K562 (cell line): Measurements from ENCODE around the gene GLI3. TPM values are rescaled to one million over a fixed set of nuclear protein-coding genes. Genes with fewer than 3 reads are reported as not detected.

Source experiments
- ATAC-seq: fragments of 200-7000 bp; cut with Tn5 transposase; 3 replicates; pipeline ENCODE4 v1.9.1; 2020; ENCODE audit warnings: moderate library complexity
- BruUV-seq: library from RNA; stranded (reverse); fragments of 400-500 nt; replicated peaks from 2 replicates; lab custom pipeline; 2021; lab: Mats Ljungman, UMichigan
- CTCF ChIA-PET: fragments of 300-600 bp; formaldehyde crosslinking; extraction: SDS; loops from one replicate; lab custom pipeline; 2021; ENCODE audit warnings: low intra/inter-chr PET ratio; lab: Yijun Ruan, JAX
- POLR2A ChIA-PET: fragments of 300-600, 350-650 bp; sonication (Branson Sonifier 250); formaldehyde crosslinking; extraction: SDS; loops from one replicate; lab custom pipeline; 2021; ENCODE audit warnings: antibody characterized with exemption, inconsistent platforms; lab: Yijun Ruan, JAX
- DNase-seq, 4 experiments: peaks; one replicate each; pipeline versions ENCODE4 v3.0.0 to v3.0.0-alpha.2; 2011 to 2018; ENCODE audit warnings: low spot score in 3 of 4, mixed read lengths in 3 of 4; ENCODE audit errors: extremely low read depth in 1 of 4
- FAIRE-seq: peaks from 2 replicates; lab custom pipeline; 2011; peaks lifted over from hg19 to GRCh38; lab: Jason Lieb, UNC
- H2AFZ ChIP-seq: 2 replicates; pipeline ENCODE4 v1.6.0; 2011; ENCODE audit warnings: low read depth, low read length, control low read depth, inconsistent platforms
- H3K27ac ChIP-seq: fragments of 200-600 bp; 3 replicates; pipeline ENCODE4 v1.8.0; 2011; ENCODE audit warnings: low read depth, mild to moderate bottlenecking, control low read depth, inconsistent platforms, low read length, moderate library complexity, mixed read lengths; ENCODE audit errors: extremely low read depth
- H3K27me3 ChIP-seq, 2 experiments: fragments of 300-600 bp in 1 of 2; 2 replicates in 1 of 2; 3 replicates in 1 of 2; pipeline versions ENCODE4 v1.6.0 to v1.8.0; 2011; ENCODE audit warnings: inconsistent platforms in 2 of 2, low read length in 2 of 2, mild to moderate bottlenecking in 1 of 2, mixed read lengths in 1 of 2, moderate library complexity in 1 of 2; ENCODE audit not compliant: control insufficient read depth in 2 of 2, insufficient read depth in 2 of 2
- H3K36me3 ChIP-seq: fragments of 300-600 bp; 3 replicates; pipeline ENCODE4 v1.8.0; 2011; ENCODE audit warnings: mild to moderate bottlenecking, low read length, inconsistent platforms; ENCODE audit not compliant: control insufficient read depth, insufficient read depth
- H3K4me1 ChIP-seq, 2 experiments: fragments of 200-600 bp in 1 of 2; replicated peaks in 1 of 2; 2 replicates in 1 of 2; 3 replicates in 1 of 2; pipeline versions ENCODE4 v1.5.1 to v1.8.0; 2011; ENCODE audit warnings: inconsistent platforms in 2 of 2, low read length in 2 of 2, mild to moderate bottlenecking in 1 of 2, mixed read lengths in 1 of 2, moderate library complexity in 1 of 2; ENCODE audit not compliant: control insufficient read depth in 2 of 2, insufficient read depth in 2 of 2
- H3K4me2 ChIP-seq: 2 replicates; pipeline ENCODE4 v1.6.1; 2011; ENCODE audit warnings: low read length, control low read depth, inconsistent platforms, mixed read lengths; ENCODE audit not compliant: insufficient read depth
- H3K4me3 ChIP-seq: fragments of 200-600 bp; sonication (generic), shearing (Covaris generic); 2 replicates; pipeline ENCODE4 v1.5.1; 2016; ENCODE audit warnings: control low read depth, inconsistent platforms
- H3K79me2 ChIP-seq: fragments of 200-600 bp; 3 replicates; pipeline ENCODE4 v1.8.0; 2011; ENCODE audit warnings: low read length, inconsistent platforms; ENCODE audit not compliant: control insufficient read depth, insufficient read depth
- H3K9ac ChIP-seq, 2 experiments: 2 replicates each; pipeline versions ENCODE4 v1.6.0 to v1.6.1; 2011; ENCODE audit warnings: low read depth in 2 of 2, low read length in 2 of 2, control low read depth in 1 of 2, inconsistent platforms in 1 of 2, mild to moderate bottlenecking in 1 of 2, mixed read lengths in 1 of 2; ENCODE audit not compliant: insufficient read depth in 1 of 2
- H3K9me1 ChIP-seq: one replicate; pipeline ENCODE4 v1.6.0; 2011; ENCODE audit warnings: inconsistent platforms, mild to moderate bottlenecking, low read length, moderate library complexity; ENCODE audit not compliant: control insufficient read depth, insufficient read depth
- H3K9me3 ChIP-seq: replicated peaks from 2 replicates; pipeline ENCODE4 v1.5.1; 2011; ENCODE audit warnings: low read depth, low read length, inconsistent platforms; ENCODE audit not compliant: control insufficient read depth, insufficient read depth
- H4K20me1 ChIP-seq: replicated peaks from 2 replicates; pipeline ENCODE4 v1.6.1; 2011; ENCODE audit warnings: low read length, inconsistent platforms, mixed read lengths; ENCODE audit not compliant: control insufficient read depth, insufficient read depth
- ARID1B ChIP-seq: fragments of 450-650 bp; IDR thresholded peaks from 2 replicates; pipeline ENCODE4 v1.6.1; 2016; ENCODE audit warnings: antibody characterized with exemption, mild to moderate bottlenecking, inconsistent platforms
- CEBPB ChIP-seq: fragments of 450-650 bp; IDR thresholded peaks from 2 replicates; pipeline ENCODE4 v1.6.1; 2016; ENCODE audit warnings: missing genetic modification characterization, missing compliant biosample characterization
- CEBPG ChIP-seq, 3 experiments: fragments of 200-800 bp in 1 of 3; sonication (Bioruptor generic) in 1 of 3; sonication (generic) in 1 of 3; formaldehyde crosslinking in 1 of 3; IDR thresholded peaks in 2 of 3; conservative IDR thresholded peaks in 1 of 3; 2 replicates each; pipeline versions ENCODE4 v1.6.1 to v1.8.0; 2016 to 2022; ENCODE audit warnings: missing compliant biosample characterization in 2 of 3, missing genetic modification characterization in 2 of 3, mild to moderate bottlenecking in 1 of 3, missing genetic modification reagents in 1 of 3
- ETV1 ChIP-seq: fragments of 450-650 bp; conservative IDR thresholded peaks from 2 replicates; pipeline ENCODE4 v1.6.1; 2016; ENCODE audit warnings: missing genetic modification characterization, control low read depth, low read depth, missing compliant biosample characterization
- FOXM1 ChIP-seq, 2 experiments: fragments of 450-650 bp in 1 of 2; sonication (generic) in 1 of 2; formaldehyde crosslinking in 1 of 2; IDR thresholded peaks; 2 replicates each; pipeline versions ENCODE4 v1.6.1 to v1.9.0; 2017 to 2022; ENCODE audit warnings: low read depth in 2 of 2, mild to moderate bottlenecking in 2 of 2, missing genetic modification reagents in 1 of 2, moderate library complexity in 1 of 2
- MXI1 ChIP-seq: IDR thresholded peaks from 2 replicates; pipeline ENCODE4 v1.6.1; 2011; ENCODE audit warnings: low read depth, mild to moderate bottlenecking, improper control_type of control experiment, low read length
- NFXL1 ChIP-seq: fragments of 450-650 bp; formaldehyde crosslinking; IDR thresholded peaks from 2 replicates; pipeline ENCODE4 v1.4.0; 2021; ENCODE audit warnings: mild to moderate bottlenecking
- NUFIP1 ChIP-seq: fragments of 450-650 bp; IDR thresholded peaks from 2 replicates; pipeline ENCODE4 v1.6.1; 2018; ENCODE audit not compliant: partially characterized antibody
- ZNF445 ChIP-seq: fragments of 250-450 bp; sonication (Bioruptor Pico); IDR thresholded peaks from 2 replicates; pipeline ENCODE4 v1.4.0; 2020; ENCODE audit warnings: low read depth, mild to moderate bottlenecking, moderate library complexity
- WGBS: fragments of 100-300 bp; shearing (Covaris generic); methylation state at CpG from one replicate; pipeline ENCODE4 v1.1.6; 2016; ENCODE audit warnings: low coverage, mixed read lengths; ENCODE audit not compliant: insufficient coverage; ENCODE audit errors: missing lambda C conversion rate; 5-methylcytosine and 5-hydroxymethylcytosine counted together
- in situ Hi-C: fragments of 300-500 bp; cut with MboI; formaldehyde crosslinking; loops from 4 replicates; pipeline ENCODE4 v1.15.0; 2018; ENCODE audit warnings: inconsistent platforms, mixed read lengths
- intact Hi-C: fragments of 100-400 bp; cut with micrococcal nuclease; formaldehyde crosslinking; loops from 2 replicates; pipeline ENCODE4 v1.14.2; 2022
- polyA plus RNA-seq, 8 experiments: library from polyadenylated mRNA; depleted of rRNA in 4 of 8; stranded (reverse) in 5 of 8; unstranded in 3 of 8; fragments of >200 nt; fragmentation: Nextera tagmentation in 2 of 8; fragmentation: Illumina TruSeq in 1 of 8; extraction: Ambion mirVana in 2 of 8; extraction: Trizol in 1 of 8; gene quantifications; 2 replicates each; pipeline versions ENCODE4 v1.2.1 to v1.2.3, GENCODE V29; 2011 to 2014; ENCODE audit warnings: inconsistent platforms in 1 of 8, missing spikeins in 1 of 8
- total RNA-seq, 7 experiments: library from RNA; depleted of rRNA in 6 of 7; stranded (reverse); fragments of >200 nt in 6 of 7; fragmentation: Illumina TruSeq in 2 of 7; extraction: Trizol in 2 of 7; gene quantifications; 2 replicates each; pipeline versions ENCODE4 v1.2.1 to v1.2.3, GENCODE V29; 2011 to 2021; ENCODE audit warnings: low replicate concordance in 1 of 7
- TF ChIP-seq, protein P1 (sequence below): fragments of 450-650 bp; formaldehyde crosslinking; IDR thresholded peaks from 2 replicates; pipeline ENCODE4 v1.4.0; 2020; ENCODE audit warnings: mild to moderate bottlenecking, moderate library complexity

Gene GLI3
- total and polyA plus RNA-seq, 9 of the 15 experiments (the other 6 are each of a cell fraction or from before 2014, with no cell fraction given) = 0.01 to 0.18 (median 0.07) TPM; not detected in 6

DNA sequence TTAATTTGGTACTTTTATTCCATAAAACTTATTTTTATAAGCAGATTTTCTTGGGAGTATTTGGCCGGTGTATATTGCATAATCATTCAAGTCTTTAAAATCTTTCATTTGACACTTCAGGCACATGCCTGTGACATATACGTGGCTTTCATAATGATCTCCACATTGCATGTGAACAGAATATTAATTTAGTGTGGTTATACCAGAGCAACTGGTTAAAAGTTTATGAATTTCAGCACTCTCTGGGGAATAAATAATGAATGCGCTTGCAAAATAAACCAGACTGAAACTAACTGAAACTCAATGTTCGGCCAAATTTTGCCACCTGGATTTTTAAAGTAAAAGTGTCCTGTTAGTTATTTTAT, 242.3 kb downstream of the GLI3 start:
- WGBS = 0% methylated on average over 4 of the region's 4 CpGs
- in situ Hi-C loops = no loop called here

DNA sequence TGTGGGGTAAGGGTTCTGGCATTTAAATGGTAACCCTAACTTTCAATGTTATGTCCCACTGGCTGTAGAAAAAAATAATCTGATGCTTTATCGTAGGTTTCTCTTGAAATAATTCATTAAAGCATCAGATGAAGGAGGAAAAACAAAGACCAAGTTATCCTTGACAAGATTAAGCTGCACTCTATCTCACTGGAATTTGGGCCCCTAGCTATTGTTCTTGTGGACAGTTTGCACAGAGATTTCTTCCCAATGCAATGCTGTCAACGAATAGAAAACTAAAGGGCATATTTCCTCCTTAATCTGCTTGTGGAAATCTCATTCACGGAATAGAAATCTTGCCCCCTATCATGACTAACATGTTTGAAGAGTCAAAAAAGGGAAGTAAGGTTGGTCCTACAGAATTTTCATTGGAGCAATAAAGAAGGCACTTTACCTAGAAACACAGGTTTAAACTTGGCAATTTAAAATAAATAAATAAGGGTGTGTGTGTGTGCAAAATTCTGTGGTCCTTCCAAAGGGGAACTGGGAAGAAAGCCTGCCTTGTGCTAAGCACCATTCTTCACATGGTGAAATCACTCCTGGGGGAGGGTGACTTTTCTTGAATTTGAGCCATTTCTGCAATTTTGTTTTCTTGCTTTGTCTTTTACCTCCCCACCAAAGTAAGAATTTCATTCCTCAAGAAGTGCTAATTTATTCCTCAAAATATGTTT, 242.8 kb downstream of the GLI3 start:
- TF ChIP-seq ZNF445 (no peak), NFXL1 (no peak), NUFIP1 (no peak), MXI1 (no peak), ARID1B (no peak), FOXM1 (IDR thresholded peaks at IDR 0.05; ENCODE audit: low read depth) (no peak), FOXM1 (CRISPR knock-in tag; IDR thresholded peaks at IDR 0.05; ENCODE audit: low read depth) (no peak)
- TF ChIP-seq, protein P1, sequence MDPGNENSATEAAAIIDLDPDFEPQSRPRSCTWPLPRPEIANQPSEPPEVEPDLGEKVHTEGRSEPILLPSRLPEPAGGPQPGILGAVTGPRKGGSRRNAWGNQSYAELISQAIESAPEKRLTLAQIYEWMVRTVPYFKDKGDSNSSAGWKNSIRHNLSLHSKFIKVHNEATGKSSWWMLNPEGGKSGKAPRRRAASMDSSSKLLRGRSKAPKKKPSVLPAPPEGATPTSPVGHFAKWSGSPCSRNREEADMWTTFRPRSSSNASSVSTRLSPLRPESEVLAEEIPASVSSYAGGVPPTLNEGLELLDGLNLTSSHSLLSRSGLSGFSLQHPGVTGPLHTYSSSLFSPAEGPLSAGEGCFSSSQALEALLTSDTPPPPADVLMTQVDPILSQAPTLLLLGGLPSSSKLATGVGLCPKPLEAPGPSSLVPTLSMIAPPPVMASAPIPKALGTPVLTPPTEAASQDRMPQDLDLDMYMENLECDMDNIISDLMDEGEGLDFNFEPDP = no peak
- no peak overlapping the region for H2AFZ ChIP-seq
- no peaks in the 10 kb centered on the region for H3K36me3 ChIP-seq
- BruUV-seq = no TSS peak
- H3K27ac ChIP-seq = no peak overlapping the region
- H3K4me2 ChIP-seq = no peak overlapping the region
- FAIRE-seq (no peak), ATAC-seq (no peak), DNase-seq (no peak)
- H3K79me2 ChIP-seq = no peaks in the 10 kb centered on the region
- CTCF ChIA-PET = no interaction called here
- POLR2A ChIA-PET = no interaction called here
- WGBS = 0% methylated on average over 3 of the region's 3 CpGs
- H3K9ac ChIP-seq = no peak overlapping the region
- intact Hi-C loops (no loop called here), in situ Hi-C loops (no loop called here)
- no peaks in the 10 kb centered on the region for H3K27me3 ChIP-seq
- no peaks in the 10 kb centered on the region for H3K9me3 ChIP-seq
- no peak overlapping the region for H3K4me3 ChIP-seq
- H3K4me1 ChIP-seq = no peaks in the 10 kb centered on the region
- no peaks in the 10 kb centered on the region for H3K9me1 ChIP-seq
- H4K20me1 ChIP-seq = no peaks in the 10 kb centered on the region

More for the DNA sequence above, 242.3 kb downstream of the GLI3 start:
- no peaks in the 10 kb centered on the region for H3K9me1 ChIP-seq
- H2AFZ ChIP-seq = no peak overlapping the region
- TF ChIP-seq CEBPG (CRISPR knock-in tag; IDR thresholded peaks at IDR 0.05) (no peak), CEBPG (tag; conservative IDR thresholded peaks at IDR 0.05 in 1 of 2, IDR thresholded peaks at IDR 0.05 in 1 of 2) (peak in 1 of 2 experiments; percentile 55; a peak in 1 of 4 replicates), CEBPB (peak; percentile 44; the same call in 1 of the 2 replicates), ETV1 (tag) (no peak)
- no peak overlapping the region for H3K9ac ChIP-seq
- H4K20me1 ChIP-seq = no peaks in the 10 kb centered on the region
- no peak overlapping the region for H3K27ac ChIP-seq
- H3K4me3 ChIP-seq = no peak overlapping the region
- BruUV-seq = no TSS peak
- ChIA-PET CTCF (no interaction called here), POLR2A (no interaction called here)
- H3K36me3 ChIP-seq = no peaks in the 10 kb centered on the region
- no peaks in the 10 kb centered on the region; a peak in 1 of 5 replicates for H3K27me3 ChIP-seq
- no peaks in the 10 kb centered on the region for H3K79me2 ChIP-seq
- ATAC-seq (no peak), DNase-seq (no peak), FAIRE-seq (no peak)
- intact Hi-C loops = no loop called here
- no peaks in the 10 kb centered on the region for H3K4me1 ChIP-seq
- no peak overlapping the region for H3K4me2 ChIP-seq
- H3K9me3 ChIP-seq = no peaks in the 10 kb centered on the region
